ENCODE data around the gene MCF2L2.

The MCF2L2 gene

DNA sequence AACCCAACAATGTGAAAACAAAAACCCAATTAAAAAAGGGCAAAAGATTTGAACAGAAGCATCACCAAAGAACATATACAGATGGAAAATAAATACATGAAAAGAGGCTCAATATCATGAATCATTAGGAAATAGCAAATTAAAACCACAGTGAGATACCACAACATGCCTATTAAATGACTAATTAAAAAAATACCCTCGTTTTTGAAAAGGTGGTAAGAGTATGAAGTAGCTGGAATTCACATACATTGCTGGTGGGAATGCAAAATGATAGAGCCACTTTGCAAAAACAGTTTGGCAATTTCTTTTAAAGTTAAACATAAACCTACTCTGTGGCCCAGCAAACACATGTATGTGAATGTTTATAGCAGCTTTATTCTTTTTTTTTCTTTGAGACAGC is 99.6 kb downstream of the MCF2L2 start:
- TF ChIP-seq, protein P1, sequence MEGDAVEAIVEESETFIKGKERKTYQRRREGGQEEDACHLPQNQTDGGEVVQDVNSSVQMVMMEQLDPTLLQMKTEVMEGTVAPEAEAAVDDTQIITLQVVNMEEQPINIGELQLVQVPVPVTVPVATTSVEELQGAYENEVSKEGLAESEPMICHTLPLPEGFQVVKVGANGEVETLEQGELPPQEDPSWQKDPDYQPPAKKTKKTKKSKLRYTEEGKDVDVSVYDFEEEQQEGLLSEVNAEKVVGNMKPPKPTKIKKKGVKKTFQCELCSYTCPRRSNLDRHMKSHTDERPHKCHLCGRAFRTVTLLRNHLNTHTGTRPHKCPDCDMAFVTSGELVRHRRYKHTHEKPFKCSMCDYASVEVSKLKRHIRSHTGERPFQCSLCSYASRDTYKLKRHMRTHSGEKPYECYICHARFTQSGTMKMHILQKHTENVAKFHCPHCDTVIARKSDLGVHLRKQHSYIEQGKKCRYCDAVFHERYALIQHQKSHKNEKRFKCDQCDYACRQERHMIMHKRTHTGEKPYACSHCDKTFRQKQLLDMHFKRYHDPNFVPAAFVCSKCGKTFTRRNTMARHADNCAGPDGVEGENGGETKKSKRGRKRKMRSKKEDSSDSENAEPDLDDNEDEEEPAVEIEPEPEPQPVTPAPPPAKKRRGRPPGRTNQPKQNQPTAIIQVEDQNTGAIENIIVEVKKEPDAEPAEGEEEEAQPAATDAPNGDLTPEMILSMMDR (IDR thresholded peaks at IDR 0.05; ENCODE audit: extremely low read depth, insufficient read depth, missing control alignments), result no peak
- in situ Hi-C loops (cut with MboI; ENCODE audit: low pct_unique_long_range_greater_than_20kb, low sequenced_read_pairs, unreplicated experiment), result no loop called here
- no peak for DNase-seq (ENCODE audit: low spot score)

DNA sequence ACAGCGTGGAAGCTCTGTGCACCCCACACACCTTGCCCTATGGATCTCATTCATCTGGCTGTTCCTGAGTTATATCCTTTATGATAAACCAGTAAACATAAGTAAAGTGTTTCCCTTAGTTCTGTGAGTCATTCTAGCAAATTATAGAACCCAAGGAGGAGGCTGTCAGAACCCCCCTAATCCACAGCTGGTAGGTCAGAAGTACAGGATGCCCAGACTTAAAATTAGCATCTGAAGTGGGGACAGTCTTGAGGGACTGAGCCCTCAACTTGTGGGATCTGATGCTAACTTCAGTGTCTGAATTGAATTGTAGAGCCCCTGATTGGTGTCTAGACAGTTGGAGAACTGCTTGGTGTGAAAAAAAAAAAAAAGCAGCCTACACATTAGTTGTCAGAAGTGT is 100.3 kb downstream of the MCF2L2 start:
- DNase-seq (ENCODE audit: low spot score), result no peak
- TF ChIP-seq, protein P1 (IDR thresholded peaks at IDR 0.05; ENCODE audit: extremely low read depth, insufficient read depth, missing control alignments), result no peak
- in situ Hi-C loops (cut with MboI; ENCODE audit: low pct_unique_long_range_greater_than_20kb, low sequenced_read_pairs, unreplicated experiment), result no loop called here

- in situ Hi-C loops (cut with MboI; ENCODE audit: low pct_unique_long_range_greater_than_20kb, low sequenced_read_pairs, unreplicated experiment), result no loop called here
- TF ChIP-seq, protein P1 (IDR thresholded peaks at IDR 0.05; ENCODE audit: extremely low read depth, insufficient read depth, missing control alignments), result no peak
- no peak for DNase-seq (ENCODE audit: low spot score)
These were observed 101.1 kb downstream of the MCF2L2 start for GRCh38 chr3:183327343-183327742.

- TF ChIP-seq, protein P1 (IDR thresholded peaks at IDR 0.05; ENCODE audit: extremely low read depth, insufficient read depth, missing control alignments), result no peak
- no peak for DNase-seq (ENCODE audit: low spot score)
- in situ Hi-C loops (cut with MboI; ENCODE audit: low pct_unique_long_range_greater_than_20kb, low sequenced_read_pairs, unreplicated experiment), result no loop called here
These were observed 104.3 kb downstream of the MCF2L2 start for GRCh38 chr3:183324083-183324482.

GRCh38 chr3:183319371-183319770 is 109.0 kb downstream of the MCF2L2 start:
- TF ChIP-seq, protein P1 (IDR thresholded peaks at IDR 0.05; ENCODE audit: extremely low read depth, insufficient read depth, missing control alignments), result no peak
- no peak for DNase-seq (ENCODE audit: low spot score)
- in situ Hi-C loops (cut with MboI; ENCODE audit: low pct_unique_long_range_greater_than_20kb, low sequenced_read_pairs, unreplicated experiment), result no loop called here

GRCh38 chr3:183318877-183319276 is 109.5 kb downstream of the MCF2L2 start:
- TF ChIP-seq, protein P1 (IDR thresholded peaks at IDR 0.05; ENCODE audit: extremely low read depth, insufficient read depth, missing control alignments), result no peak
- no peak for DNase-seq (ENCODE audit: low spot score)
- in situ Hi-C loops (cut with MboI; ENCODE audit: low pct_unique_long_range_greater_than_20kb, low sequenced_read_pairs, unreplicated experiment), result no loop called here
